ENCODE results near the gene IQCE. TPM values are rescaled to one million over a fixed set of nuclear protein-coding genes. Genes with fewer than 3 reads are reported as not detected.

The IQCE gene
- total and polyA plus RNA-seq, 10 of the 15 experiments (the other 5 are each of a cell fraction or from before 2014, with no cell fraction given): 0.37 to 8.1 (median 3.7) TPM

- Histone ChIP-seq H3K9me3 (replicated peaks; ENCODE audit: control insufficient read depth, insufficient read depth, low read length) (no peaks in the 10 kb centered on the region), H3K27ac (ENCODE audit: control insufficient read depth, insufficient read depth) (no peak overlapping the region), H3K9ac (ENCODE audit: control insufficient read depth, insufficient read depth, low read length) (no peak overlapping the region), H3K4me3 (no peak overlapping the region), H3K4me1 (ENCODE audit: control insufficient read depth, insufficient read depth, low read length) (no peaks in the 10 kb centered on the region), H3K27me3 (replicated peaks in 1 of 2; ENCODE audit: control insufficient read depth in 2 of 2, insufficient read depth in 2 of 2, low read length in 1 of 2) (no peaks in the 10 kb centered on the region), H4K20me1 (ENCODE audit: control insufficient read depth, insufficient read depth) (no peaks in the 10 kb centered on the region), H3K79me2 (ENCODE audit: control insufficient read depth, insufficient read depth, low read length) (no peaks in the 10 kb centered on the region), H3K4me2 (ENCODE audit: control insufficient read depth, insufficient read depth) (no peak overlapping the region), H3K36me3 (ENCODE audit: control insufficient read depth in 2 of 2, insufficient read depth in 2 of 2, low read length in 1 of 2) (peaks cover 1 to 3% of the 10 kb centered on the region in 2 experiments; a peak in 2 of 4 replicates), H2AFZ (ENCODE audit: control insufficient read depth, low read depth, low read length) (no peak overlapping the region)
- WGBS (ENCODE audit: insufficient coverage, insufficient replicate concordance, low lambda C conversion rate, missing lambda C conversion rate): 77% methylated on average over 8 of the region's 9 CpGs
- SMC1A ChIA-PET (ENCODE audit: uncharacterized antibody, unreplicated experiment): no interaction called here
- intact Hi-C loops (cut with micrococcal nuclease; ENCODE audit: unreplicated experiment): no loop called here
- ATAC-seq (no peak), FAIRE-seq (no peak), DNase-seq (ENCODE audit: low read depth, low spot score) (no peak)
- CTCF ChIA-PET: no interaction called here
- in situ Hi-C loops (cut with MboI): no loop called here
- TF ChIP-seq BCLAF1 (IDR thresholded peaks at IDR 0.05): no peak
- no peak for TF ChIP-seq POLR2AphosphoS2 (IDR thresholded peaks at IDR 0.05; ENCODE audit: low read depth, low read length)
- no peak for TF ChIP-seq IKZF2 (IDR thresholded peaks at IDR 0.05)
- TF ChIP-seq FOS (IDR thresholded peaks at IDR 0.05; ENCODE audit: borderline replicate concordance, extremely low read depth, insufficient read length): no peak
- TF ChIP-seq NR2F1 (conservative IDR thresholded peaks at IDR 0.05): no peak
- no peak for TF ChIP-seq PRDM15 (CRISPR knock-in tag; IDR thresholded peaks at IDR 0.05)
- TF ChIP-seq SMAD1 (IDR thresholded peaks at IDR 0.05; ENCODE audit: low read depth, partially characterized antibody): no peak
- POLR2A ChIA-PET: no interaction called here
- BruUV-seq (replicated peaks): no TSS peak
- RAD21 ChIA-PET (ENCODE audit: unreplicated experiment): no interaction called here
Measured at GRCh38 chr7:2587134-2587533, 28.4 kb downstream of the IQCE start.
